HL-60/S4 treated with phorbol 12-myristate 13-acetate at 8.2 ng/mL for 4 days and 3 days (cell line): ENCODE results near the gene KCND3.

Experiments used
- in situ Hi-C: fragments of 300-500 bp; cut with MboI; formaldehyde crosslinking; loops from 2 replicates; pipeline ENCODE4 v1.15.0; 2022; ENCODE audit warnings: low sequenced_read_pairs

KCND3 gene

DNA sequence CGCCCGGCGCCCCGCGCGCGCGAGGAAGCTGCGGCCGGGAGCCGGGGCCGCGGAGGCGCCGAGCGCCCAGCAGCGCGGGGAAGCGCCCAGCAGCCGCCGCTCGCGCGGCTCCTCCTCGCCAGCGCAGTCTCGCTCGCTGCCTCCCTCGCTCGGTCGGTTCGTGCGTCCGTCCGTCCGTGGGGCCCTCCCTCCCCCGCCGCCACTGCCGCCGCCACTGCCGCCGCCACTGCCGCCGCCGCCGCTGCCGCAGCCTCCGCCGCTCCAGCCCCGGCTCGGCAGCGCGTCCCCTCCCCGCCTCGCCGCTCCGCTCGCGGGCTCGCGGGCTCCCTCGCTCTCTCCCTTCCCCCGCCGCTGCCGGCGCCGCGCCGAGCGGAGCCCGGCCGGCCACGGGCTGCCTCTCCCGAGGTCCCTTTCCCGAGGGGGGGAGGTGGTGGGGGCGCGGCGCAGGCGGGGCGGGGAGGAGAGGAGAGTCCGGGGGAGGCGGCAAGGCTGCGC is at the start of gene KCND3:
KCND3 (minus strand) TSS at position 138 of the 495 bp plus-strand sequence.
- in situ Hi-C loops, result no loop called here

DNA sequence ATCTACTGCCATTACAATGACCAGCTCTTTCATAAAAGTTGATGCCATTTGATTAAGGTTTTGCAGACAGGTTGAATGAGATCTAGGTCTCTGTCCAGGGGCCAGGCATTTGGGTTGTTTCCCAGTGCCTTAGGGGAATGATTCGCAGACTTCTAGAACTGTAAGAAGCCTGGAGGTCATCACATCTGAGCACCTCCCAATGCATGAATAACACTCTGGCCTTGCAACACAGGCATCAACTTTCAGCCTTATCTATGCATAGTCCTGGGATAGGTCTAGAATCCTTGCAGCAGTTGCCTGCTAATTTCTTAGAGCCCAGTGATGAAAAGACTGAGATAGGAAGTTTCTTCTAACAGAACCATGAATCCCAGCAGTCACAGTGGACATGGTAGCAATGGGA is 44.8 kb upstream of the KCND3 start:
- in situ Hi-C loops, result no loop called here

DNA sequence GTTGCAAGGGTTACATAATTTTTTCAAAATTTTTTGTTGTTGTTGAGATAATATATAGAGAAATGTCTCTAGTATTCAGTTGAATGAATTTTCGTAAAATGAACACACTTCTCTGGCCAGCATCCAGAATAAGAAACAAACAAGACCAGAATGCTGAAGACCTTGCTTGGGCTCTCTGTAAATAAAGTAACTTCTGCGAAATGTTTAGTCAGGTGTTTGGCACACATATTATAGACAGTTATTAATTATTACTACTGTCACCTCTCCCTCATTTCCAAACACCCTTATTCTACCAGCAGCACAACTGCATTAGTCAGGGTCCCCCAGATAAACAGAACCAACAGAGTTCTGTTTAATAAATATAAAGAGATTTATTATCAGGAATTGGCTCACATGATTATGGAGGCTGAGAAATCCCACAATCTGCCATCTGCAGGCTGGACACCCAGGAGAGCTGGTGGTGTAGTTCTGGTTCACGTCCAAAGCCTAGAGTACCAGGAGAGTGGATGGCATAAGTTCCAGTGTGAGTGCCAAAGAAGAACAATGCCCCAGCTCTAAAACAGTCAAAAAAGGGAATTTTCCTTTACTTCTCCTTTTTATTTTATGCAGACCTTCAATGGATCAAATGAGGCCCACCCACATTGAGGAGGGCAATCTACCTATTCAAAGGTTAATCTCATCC is 44.1 kb upstream of the KCND3 start:
- in situ Hi-C loops, result no loop called here

- in situ Hi-C loops, result no loop called here
Measured at GRCh38 chr1:112030157-112030556, 40.7 kb upstream of the KCND3 start.

- in situ Hi-C loops, result no loop called here
Measured at GRCh38 chr1:112027696-112028095, 38.2 kb upstream of the KCND3 start.

DNA sequence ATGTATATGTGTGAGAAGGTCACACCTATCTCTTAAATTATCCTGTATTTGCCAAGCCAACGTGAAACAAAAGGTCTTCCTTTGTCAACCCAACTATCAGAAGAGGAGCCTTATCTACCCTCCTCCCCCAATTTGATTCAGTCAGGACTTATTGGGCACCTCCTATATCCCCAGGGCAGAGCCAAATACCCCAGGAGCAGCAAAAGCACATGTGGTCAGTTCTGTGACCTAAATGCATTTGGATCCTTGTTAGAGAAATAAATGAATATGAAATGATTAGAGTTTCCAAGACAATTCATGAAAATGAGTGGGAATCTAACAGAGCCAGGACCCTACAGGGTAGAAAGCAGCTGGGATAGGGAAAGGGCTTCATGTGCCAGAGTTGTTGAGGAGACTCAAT is 37.0 kb upstream of the KCND3 start:
- in situ Hi-C loops, result no loop called here

DNA sequence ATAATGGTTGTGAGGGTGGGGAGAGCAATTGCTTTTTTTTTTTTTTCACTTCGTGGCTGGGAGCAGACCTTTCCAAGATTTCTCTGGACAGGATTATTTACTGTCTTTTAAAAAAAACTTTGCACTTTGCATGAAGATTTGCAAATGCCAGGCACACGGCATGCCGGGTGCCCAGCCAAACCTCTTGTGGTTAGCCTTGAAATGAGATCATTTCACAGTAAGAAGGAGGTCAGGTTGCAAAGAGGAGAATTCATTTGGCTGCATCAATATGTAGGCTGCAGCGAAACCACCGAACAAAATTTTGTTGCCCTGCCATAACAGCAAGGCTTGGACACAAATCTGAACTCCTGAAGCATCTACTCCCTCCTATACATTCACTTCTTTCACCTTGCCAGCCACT is 36.5 kb upstream of the KCND3 start:
- in situ Hi-C loops, result no loop called here

GRCh38 chr1:112021263-112021662 is 31.8 kb upstream of the KCND3 start:
- in situ Hi-C loops, result no loop called here

DNA sequence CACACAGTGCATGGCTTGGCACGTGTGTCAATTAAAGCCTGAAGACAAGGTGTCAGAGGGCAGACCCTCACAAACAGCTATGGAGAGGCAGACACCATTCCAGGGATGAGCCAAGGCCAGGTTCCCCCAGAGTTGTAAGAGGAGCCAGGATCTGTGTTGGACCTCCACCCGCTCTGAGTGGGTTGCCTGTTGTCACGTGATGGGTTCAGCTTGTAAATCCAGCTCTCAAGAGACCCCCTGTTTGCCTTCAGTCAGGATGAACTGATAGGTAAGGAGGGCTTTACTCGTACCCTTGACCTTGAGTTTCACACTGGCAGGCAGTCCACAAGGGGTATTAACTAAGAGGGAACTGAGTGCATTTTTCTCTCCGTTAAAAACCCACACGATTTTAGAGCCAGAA is 27.7 kb upstream of the KCND3 start:
- in situ Hi-C loops, result no loop called here

DNA sequence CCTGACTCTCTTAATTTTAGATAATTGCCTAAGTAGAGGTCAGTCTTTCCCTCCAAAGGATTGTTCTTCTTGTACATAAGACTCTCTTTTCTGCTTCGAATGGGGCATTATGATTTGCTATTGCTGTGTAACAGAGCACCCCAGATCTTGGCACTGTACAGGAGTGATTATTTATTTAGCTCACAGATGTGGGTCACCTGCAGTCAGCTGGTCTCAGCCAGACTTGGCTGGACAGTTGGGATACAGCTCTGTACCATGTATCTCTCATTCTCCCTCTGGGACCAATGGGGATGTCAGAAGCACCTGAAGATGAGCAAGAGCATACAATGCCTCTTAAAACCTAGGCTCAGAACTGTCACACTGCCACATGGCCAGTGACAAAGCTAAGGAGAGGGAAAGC is 23.4 kb upstream of the KCND3 start:
- in situ Hi-C loops, result no loop called here

DNA sequence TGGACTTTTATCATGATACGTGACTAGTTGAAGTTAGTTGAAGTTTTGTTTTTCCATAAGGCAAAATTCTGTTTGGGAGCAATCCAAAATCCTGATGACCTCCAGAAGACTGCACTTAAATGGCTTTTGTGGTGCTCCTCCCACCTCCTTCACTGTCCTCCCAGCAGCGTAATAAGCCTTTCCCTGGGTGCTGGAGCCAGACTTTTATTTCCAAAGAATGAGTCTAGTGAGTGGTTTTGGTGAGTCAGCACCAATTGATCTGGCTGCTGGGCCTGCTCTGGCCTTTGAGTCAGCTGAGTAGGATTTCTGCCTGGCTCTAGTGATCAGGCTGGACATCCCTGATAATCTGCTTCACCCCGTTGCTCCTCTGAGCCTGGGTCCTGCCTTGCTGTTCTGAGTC is 21.7 kb upstream of the KCND3 start:
- in situ Hi-C loops, result no loop called here

GRCh38 chr1:112007169-112007568 is 17.7 kb upstream of the KCND3 start:
- in situ Hi-C loops, result no loop called here

DNA sequence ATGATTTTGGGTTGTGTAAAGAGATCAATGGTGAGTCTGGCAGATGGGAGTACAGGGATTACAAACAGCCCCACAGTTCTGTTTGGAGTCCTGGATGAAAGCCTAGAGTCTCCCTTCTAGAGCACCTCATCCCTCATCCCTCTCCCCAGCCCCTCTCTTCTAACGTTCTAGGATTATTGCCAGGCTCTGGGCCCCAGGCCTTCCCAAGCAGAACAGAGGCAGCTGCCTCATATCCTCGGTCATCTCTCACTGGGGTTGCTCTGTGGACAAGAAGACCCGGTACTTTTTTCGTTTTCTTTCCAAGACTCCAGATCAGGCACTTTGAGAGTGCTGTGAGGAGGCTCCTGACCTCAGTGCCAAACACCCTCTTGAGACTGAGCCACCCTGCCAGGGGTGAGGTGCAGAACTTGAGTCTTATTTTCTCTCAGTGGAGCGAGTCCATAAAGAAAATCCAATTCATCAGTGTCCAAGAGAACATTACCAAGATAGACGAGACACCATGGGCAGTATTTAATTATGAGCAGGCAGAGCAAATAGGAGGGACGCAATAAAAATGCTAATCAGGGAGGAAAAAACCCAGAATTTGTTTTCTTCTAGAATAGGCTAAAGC is 17.1 kb upstream of the KCND3 start:
- in situ Hi-C loops, result no loop called here

DNA sequence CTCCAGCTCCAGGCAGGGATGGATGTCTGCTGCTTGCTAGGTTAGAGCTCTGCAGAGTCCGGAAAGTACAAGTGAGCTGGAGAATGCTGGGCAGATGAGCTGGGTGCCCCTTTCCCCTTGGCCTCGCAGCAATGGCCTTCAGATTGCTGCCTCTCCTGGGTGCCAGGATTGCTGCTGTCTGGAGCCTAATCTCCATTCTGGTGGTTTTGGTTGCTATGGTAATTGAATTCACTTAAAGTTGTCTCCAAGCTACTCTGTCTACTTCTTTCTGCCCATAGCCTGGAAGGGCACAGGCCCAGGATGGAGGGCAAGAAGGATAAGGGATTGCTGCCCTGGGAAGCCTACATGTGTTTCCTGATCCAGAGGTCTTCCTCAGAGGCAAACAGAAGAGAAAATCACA is 14.6 kb upstream of the KCND3 start:
- in situ Hi-C loops, result no loop called here

DNA sequence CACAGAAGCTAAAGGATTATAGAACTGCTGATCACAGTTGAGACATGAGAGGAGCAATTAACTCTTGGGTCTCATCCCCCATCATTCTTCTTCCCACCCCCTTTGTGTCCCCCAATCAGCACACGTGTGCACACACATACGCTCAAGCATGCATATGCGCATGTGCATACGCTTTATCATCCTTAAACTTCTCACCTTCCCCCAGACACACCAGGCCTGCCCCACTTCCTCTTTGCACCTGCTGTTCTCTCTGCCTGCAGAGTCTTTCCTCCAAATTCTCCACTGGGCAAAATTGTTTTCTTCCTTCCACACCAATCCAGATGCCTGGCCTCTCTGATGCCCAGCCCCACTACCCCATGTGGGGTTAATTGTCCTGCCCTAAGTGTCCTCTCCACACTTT is 13.0 kb upstream of the KCND3 start:
- in situ Hi-C loops, result no loop called here

DNA sequence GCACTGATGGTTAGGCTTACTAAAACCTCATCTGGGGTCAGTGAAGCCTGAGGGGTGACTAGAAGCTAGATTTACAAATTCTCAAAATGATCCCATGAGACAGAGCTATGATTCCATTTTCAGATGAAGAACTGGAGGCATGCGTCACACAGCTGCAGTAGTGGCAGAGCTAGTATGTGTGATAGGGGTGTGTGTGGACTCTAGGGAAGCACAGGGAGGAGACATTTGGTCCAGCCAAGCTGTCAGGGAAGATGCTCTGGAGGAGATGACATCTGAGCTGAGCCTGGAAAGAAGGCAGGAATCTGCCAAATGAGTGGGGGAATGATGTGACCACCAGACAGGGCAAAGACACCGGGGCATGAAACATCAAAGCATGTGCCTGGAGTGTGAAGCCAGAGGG is 12.0 kb upstream of the KCND3 start:
- in situ Hi-C loops, result no loop called here

DNA sequence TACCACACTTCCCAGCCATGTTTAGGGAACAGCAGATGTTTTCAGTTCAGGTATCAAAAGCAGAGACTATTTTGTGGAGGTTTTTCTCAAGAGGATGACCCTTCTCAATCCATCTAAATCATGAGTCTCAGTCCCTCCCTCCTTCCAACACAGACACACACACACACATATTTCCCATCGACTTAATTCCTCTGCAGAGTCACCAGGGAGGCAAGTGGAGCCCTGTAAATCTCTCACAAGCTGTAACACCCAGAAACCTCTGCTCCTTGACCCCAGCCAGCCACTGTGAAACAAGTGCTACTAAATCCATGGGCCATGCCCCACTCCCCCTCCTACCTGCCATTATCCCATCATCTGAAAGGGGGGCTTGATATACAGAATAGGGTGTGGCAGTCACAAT is 10.6 kb upstream of the KCND3 start:
- in situ Hi-C loops, result no loop called here

DNA sequence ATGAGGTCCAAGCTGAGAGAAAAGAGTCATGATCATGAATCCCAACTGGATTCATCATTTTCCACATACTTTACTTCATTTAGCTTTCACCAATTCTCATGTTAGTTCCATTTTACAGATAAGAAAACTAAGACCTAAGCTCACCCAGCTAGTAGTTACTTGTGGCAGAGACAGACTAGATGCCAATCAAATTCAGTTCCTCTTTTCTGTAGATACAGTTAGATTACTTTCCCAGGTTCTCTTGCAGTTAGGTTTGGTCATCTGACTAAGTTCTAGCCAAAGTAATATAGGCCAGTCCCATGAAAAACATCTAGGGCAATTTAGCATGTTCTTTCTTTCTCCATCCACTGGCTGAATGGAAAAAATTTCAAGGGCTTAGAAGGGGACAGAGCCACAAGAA is 8.9 kb upstream of the KCND3 start:
- in situ Hi-C loops, result no loop called here

- in situ Hi-C loops, result no loop called here
Measured at GRCh38 chr1:111992476-111992875, 3.0 kb upstream of the KCND3 start.

DNA sequence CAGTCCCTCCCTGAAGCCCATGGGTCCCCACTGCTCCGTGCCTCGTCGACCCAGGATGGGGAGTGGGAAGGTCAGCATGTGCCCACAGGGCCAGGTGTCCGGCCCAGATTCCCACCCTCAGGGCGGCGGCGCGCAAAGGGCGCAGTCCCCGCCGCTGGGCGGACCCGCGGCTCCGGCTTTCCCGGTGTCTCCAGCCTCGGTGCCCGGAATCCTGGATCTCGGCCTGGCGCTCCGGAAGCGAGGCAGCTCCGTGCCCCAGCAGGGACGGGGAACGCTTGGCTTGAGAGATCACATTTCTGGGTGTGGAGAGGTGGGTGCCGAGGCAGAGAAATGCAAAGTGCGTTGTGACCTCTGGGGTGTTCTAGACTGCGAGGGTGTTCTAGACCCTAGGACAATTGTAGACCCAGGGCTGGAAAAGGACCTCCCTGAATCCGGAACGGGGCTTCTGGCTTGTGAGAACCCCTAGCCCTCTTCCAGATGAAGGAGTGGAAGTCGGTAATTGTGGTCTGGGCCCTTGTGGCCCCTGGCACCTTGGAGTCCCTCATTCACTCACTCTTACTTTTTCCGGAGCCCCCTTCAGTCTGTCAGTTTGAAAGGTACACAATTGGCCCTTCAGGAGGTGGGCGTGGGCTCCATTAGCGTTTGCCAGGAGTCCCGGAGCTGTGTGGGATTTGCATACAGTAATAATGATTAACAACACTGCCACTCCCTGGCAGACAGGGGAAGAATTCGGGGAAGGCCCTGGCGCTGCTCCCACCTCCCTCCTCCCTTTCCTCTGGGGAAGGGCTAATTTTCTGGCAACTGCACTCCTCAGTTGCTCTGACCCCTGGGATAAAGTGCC is 1.6 kb upstream of the KCND3 start:
- in situ Hi-C loops, result no loop called here

DNA sequence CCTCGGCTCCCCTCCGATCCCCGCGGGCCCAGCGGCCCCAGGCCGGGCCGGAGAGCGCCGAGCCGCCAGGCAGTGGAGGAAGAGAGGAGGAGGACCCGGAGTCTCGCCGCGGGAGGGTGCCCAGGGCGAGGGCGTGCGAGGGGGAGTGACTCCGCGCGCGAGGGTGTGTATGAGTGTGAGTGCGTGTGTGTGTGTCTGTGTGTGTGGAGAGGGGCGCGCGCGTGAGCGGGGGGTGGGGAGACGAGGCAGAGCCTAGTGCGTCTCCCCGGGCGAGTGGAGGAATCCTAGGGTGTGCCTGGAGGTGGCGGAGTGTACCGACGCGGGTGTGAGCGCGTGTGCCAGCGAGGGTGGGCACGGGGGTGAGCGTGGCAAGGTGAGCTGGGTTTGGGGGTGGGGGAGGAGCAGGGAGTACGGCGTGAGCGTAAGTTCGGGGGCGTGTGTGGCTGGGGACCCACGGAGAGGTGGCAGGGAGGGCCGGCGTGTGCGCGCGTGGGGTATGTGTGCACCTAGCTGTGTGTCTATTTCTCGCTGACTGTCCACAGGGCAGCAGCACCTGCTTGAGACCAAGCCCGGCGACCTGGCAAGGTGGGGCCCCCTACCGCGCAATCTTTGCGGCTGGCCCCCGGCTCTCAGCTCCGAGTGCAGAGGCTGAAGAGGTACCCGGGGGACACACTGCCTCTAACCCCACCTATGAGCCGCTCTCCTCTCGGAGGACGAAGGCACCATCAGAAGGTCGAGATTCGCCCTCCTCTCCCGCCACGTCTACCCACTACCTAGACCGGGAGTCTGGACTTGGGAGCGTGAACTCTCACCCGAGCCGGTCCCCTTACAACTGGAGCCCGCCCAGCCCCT is 784 bp upstream of the KCND3 start:
- in situ Hi-C loops, result no loop called here
